Measurements from ENCODE around the gene FBXL17.
A peak's percentile ranks its signal among the peaks of the same experiment; 100 is the strongest.

Gene FBXL17

GRCh38 chr5:108373426-108373825 lies 8.5 kb downstream of the FBXL17 start:
- DNase-seq (ENCODE audit: low spot score) = no peak

- no peak for DNase-seq (ENCODE audit: low spot score)
These were observed 9.5 kb downstream of the FBXL17 start for GRCh38 chr5:108372369-108372768.

- DNase-seq (ENCODE audit: low spot score) = no peak
These were observed 10.6 kb downstream of the FBXL17 start for GRCh38 chr5:108371263-108371662.

- no peak for DNase-seq (ENCODE audit: low spot score)
These were observed 12.7 kb downstream of the FBXL17 start for GRCh38 chr5:108369167-108369566.

GRCh38 chr5:108367679-108368334 lies 14.1 kb downstream of the FBXL17 start:
- no peak for DNase-seq (ENCODE audit: low spot score)

- no peak for DNase-seq (ENCODE audit: low spot score)
These were observed 15.4 kb downstream of the FBXL17 start for GRCh38 chr5:108366500-108366899.

- DNase-seq (ENCODE audit: low spot score) = no peak
These were observed 20.1 kb downstream of the FBXL17 start for GRCh38 chr5:108361771-108362170.

GRCh38 chr5:108361239-108361638 lies 20.7 kb downstream of the FBXL17 start:
- no peak for DNase-seq (ENCODE audit: low spot score)

- no peak for DNase-seq (ENCODE audit: low spot score)
These were observed 21.6 kb downstream of the FBXL17 start for GRCh38 chr5:108360280-108360679.

- no peak for DNase-seq (ENCODE audit: low spot score)
These were observed 25.6 kb downstream of the FBXL17 start for GRCh38 chr5:108356286-108356685.

- no peak for DNase-seq (ENCODE audit: low spot score)
These were observed 28.8 kb downstream of the FBXL17 start for GRCh38 chr5:108353087-108353486.

GRCh38 chr5:108345541-108346171 lies 36.2 kb downstream of the FBXL17 start:
- peak; percentile 41 for DNase-seq (ENCODE audit: low spot score)

GRCh38 chr5:108344103-108344822 lies 37.6 kb downstream of the FBXL17 start:
- DNase-seq (ENCODE audit: low spot score) = no peak

GRCh38 chr5:108341866-108342265 lies 40.0 kb downstream of the FBXL17 start:
- no peak for DNase-seq (ENCODE audit: low spot score)

GRCh38 chr5:108340131-108340530 lies 41.8 kb downstream of the FBXL17 start:
- DNase-seq (ENCODE audit: low spot score) = no peak

- DNase-seq (ENCODE audit: low spot score) = no peak
These were observed 42.7 kb downstream of the FBXL17 start for GRCh38 chr5:108339220-108339619.

GRCh38 chr5:108334225-108334624 lies 47.7 kb downstream of the FBXL17 start:
- DNase-seq (ENCODE audit: low spot score) = no peak

GRCh38 chr5:108326982-108327381 lies 54.9 kb downstream of the FBXL17 start:
- DNase-seq (ENCODE audit: low spot score) = no peak

GRCh38 chr5:108324886-108325285 lies 57.0 kb downstream of the FBXL17 start:
- DNase-seq (ENCODE audit: low spot score) = no peak

- no peak for DNase-seq (ENCODE audit: low spot score)
These were observed 60.6 kb downstream of the FBXL17 start for GRCh38 chr5:108321341-108321740.

GRCh38 chr5:108320231-108320630 lies 61.7 kb downstream of the FBXL17 start:
- DNase-seq (ENCODE audit: low spot score) = no peak

GRCh38 chr5:108315829-108316228 lies 66.1 kb downstream of the FBXL17 start:
- DNase-seq (ENCODE audit: low spot score) = no peak

- no peak for DNase-seq (ENCODE audit: low spot score)
These were observed 69.6 kb downstream of the FBXL17 start for GRCh38 chr5:108312258-108312657.
